Gastroesophageal sphincter (tissue), 3 donors: ENCODE results near the gene CTNS.

Experiments
- POLR2A ChIP-seq, 2 donors: fragments of 450-650 bp; IDR thresholded peaks; one replicate each; pipeline ENCODE4 v1.6.1; 2017; ENCODE audit warnings: antibody characterized with exemption in 2 of 2, mild to moderate bottlenecking in 2 of 2, moderate library complexity in 1 of 2
- TF ChIP-seq, protein P1 (sequence below), 4 experiments: fragments of 200-600 bp in 2 of 4; fragments of 450-650 bp in 2 of 4; sonication (generic) in 1 of 4; IDR thresholded peaks; one replicate each; pipeline ENCODE4 v1.5.1; 2017 to 2019; ENCODE audit warnings: antibody characterized with exemption in 4 of 4, mild to moderate bottlenecking in 2 of 4, moderate library complexity in 2 of 4

- TF ChIP-seq, protein P1, sequence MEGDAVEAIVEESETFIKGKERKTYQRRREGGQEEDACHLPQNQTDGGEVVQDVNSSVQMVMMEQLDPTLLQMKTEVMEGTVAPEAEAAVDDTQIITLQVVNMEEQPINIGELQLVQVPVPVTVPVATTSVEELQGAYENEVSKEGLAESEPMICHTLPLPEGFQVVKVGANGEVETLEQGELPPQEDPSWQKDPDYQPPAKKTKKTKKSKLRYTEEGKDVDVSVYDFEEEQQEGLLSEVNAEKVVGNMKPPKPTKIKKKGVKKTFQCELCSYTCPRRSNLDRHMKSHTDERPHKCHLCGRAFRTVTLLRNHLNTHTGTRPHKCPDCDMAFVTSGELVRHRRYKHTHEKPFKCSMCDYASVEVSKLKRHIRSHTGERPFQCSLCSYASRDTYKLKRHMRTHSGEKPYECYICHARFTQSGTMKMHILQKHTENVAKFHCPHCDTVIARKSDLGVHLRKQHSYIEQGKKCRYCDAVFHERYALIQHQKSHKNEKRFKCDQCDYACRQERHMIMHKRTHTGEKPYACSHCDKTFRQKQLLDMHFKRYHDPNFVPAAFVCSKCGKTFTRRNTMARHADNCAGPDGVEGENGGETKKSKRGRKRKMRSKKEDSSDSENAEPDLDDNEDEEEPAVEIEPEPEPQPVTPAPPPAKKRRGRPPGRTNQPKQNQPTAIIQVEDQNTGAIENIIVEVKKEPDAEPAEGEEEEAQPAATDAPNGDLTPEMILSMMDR (IDR thresholded peaks at IDR 0.05), result no peak
- no peak for TF ChIP-seq POLR2A (IDR thresholded peaks at IDR 0.05)
These were observed 41.6 kb upstream of the CTNS start for GRCh38 chr17:3594976-3595375.
